Tibial nerve (tissue), 4 donors: ENCODE results near the gene LMLN.

Experiments
- EP300 ChIP-seq, 2 donors: sonication (generic); formaldehyde crosslinking; IDR thresholded peaks; one replicate each; pipeline ENCODE4 v1.6.1; 2017; ENCODE audit warnings: antibody characterized with exemption in 2 of 2, mild to moderate bottlenecking in 1 of 2
- POLR2A ChIP-seq, 2 donors: fragments of 450-650 bp; IDR thresholded peaks; one replicate each; pipeline ENCODE4 v1.6.1; 2017; ENCODE audit warnings: antibody characterized with exemption in 2 of 2, mild to moderate bottlenecking in 2 of 2, moderate library complexity in 2 of 2
- TF ChIP-seq, protein P1 (sequence below), 5 experiments: fragments of 200-600 bp in 3 of 5; fragments of 450-650 bp in 2 of 5; sonication (generic) in 3 of 5; IDR thresholded peaks; one replicate each; pipeline ENCODE4 v1.5.1; 2016 to 2019; ENCODE audit warnings: antibody characterized with exemption in 5 of 5, mild to moderate bottlenecking in 3 of 5, moderate library complexity in 2 of 5

DNA sequence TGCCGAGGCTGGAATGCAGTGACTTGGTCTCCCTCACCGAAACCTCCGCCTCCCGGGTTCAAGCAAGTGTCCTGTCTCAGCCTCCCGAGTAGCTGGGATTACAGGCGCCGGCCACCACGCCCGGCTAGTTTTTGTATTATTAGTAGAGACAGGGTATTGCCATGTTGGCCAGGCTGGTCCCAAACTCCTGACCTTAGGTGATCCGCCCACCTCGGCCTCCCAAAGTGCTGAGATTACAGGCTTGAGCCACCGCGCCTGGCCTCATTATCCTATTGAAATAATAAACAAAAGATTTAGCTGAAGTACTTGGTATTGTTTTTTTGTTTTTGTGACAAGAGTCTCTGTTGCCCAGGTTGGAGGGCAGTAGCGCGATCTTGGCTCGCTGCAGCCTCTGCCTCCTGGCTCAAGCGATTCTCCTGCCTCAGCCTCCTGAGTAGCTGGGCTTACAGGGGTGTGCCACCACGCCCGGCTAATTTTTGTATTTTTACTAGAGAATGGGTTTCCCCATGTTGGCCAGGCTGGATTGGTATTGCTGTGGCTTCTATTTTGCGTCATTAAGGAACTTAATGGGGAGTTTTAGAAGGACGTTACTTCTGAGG is 8.5 kb upstream of the LMLN start:
- TF ChIP-seq, protein P1, sequence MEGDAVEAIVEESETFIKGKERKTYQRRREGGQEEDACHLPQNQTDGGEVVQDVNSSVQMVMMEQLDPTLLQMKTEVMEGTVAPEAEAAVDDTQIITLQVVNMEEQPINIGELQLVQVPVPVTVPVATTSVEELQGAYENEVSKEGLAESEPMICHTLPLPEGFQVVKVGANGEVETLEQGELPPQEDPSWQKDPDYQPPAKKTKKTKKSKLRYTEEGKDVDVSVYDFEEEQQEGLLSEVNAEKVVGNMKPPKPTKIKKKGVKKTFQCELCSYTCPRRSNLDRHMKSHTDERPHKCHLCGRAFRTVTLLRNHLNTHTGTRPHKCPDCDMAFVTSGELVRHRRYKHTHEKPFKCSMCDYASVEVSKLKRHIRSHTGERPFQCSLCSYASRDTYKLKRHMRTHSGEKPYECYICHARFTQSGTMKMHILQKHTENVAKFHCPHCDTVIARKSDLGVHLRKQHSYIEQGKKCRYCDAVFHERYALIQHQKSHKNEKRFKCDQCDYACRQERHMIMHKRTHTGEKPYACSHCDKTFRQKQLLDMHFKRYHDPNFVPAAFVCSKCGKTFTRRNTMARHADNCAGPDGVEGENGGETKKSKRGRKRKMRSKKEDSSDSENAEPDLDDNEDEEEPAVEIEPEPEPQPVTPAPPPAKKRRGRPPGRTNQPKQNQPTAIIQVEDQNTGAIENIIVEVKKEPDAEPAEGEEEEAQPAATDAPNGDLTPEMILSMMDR (IDR thresholded peaks at IDR 0.05) = no peak
- TF ChIP-seq EP300 (IDR thresholded peaks at IDR 0.05) (no peak), POLR2A (IDR thresholded peaks at IDR 0.05) (no peak)
